ENCODE results near the gene GLCCI1.

GLCCI1 gene

DNA sequence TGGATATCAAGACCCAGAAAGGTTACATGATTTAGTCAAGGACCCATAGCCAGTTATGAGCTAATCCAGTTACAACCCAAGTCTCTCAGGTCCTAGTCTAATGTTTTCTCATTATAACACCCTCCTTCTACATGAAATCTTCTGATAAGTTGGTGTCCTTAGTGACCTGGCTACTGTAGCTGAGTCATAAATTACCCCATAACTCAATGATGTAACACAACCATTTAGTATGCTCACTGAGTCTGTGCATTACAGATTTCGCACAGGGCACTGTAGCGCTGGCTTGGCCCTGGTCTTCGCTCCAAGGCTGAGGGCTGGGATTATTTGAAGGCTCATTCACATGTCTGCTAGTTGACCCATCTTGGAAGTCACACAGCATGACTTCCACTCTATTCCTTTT, 36.0 kb upstream of the GLCCI1 start:
- Histone ChIP-seq H3K9ac (no peak overlapping the region), H3K4me3 (no peak overlapping the region), H3K4me1 (no peaks in the 10 kb centered on the region), H4K20me1 (no peaks in the 10 kb centered on the region), H3K27ac (no peak overlapping the region), H3K36me3 (no peaks in the 10 kb centered on the region), H3K4me2 (no peak overlapping the region), H3K27me3 (no peaks in the 10 kb centered on the region), H3K9me3 (replicated peaks in 1 of 11) (no peaks in the 10 kb centered on the region)
- TF ChIP-seq Cebpa-rat (IDR thresholded peaks at IDR 0.05): no peak

DNA sequence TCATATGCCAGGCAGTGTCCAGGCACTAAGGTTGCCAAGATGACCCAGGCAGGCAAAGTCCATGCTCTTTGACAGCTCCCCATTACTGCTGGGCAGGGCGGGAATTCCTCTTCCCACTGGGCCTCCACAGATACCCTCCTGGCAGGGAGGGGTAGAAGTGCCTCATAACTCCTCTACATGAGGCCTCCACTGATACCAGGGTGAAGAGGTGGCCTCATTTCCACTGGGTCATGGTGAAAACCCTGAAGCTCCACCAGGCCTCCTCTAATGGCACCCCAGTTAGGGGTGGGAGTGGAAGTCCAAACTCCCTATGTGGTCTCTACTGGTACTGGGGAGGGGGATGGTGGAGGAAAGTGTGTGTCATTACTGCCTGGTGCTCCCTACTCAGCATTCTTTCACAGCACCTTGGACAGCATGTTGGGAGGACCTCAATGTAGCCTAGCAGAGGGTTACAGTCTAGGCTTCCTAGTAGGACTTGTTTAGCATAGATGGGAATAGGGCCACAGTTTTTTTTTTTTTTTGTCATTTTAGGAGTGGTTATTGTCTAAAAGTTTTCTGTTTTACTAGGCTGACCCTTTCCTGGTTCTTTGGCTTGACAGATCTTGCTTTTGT, 34.6 kb upstream of the GLCCI1 start:
- Histone ChIP-seq H3K4me2 (no peak overlapping the region), H4K20me1 (no peaks in the 10 kb centered on the region), H3K27ac (no peak overlapping the region), H3K9me3 (replicated peaks in 1 of 11) (no peaks in the 10 kb centered on the region), H3K36me3 (no peaks in the 10 kb centered on the region), H3K27me3 (no peaks in the 10 kb centered on the region), H3K4me3 (no peak overlapping the region), H3K9ac (no peak overlapping the region), H3K4me1 (no peaks in the 10 kb centered on the region)
- TF ChIP-seq Cebpa-rat (IDR thresholded peaks at IDR 0.05): no peak

DNA sequence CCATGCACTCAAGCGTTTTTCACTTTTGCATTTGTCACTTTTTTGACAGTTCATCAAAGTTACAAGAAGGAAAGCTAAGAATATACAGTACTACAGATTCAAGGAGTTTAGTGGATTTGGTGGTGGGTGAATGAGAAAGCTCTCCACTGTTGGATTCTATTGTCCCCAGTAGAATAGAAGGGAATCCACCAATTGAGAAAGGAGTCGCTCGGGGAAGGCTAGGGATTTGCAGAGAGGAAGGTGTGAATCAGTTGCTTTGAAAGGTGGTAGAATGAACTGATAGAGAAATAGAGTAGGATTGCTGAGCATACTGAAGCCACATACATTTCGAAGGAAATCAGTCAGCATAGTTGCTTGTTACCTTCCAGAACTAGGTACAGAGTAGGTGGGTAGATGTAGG, 33.7 kb upstream of the GLCCI1 start:
- Histone ChIP-seq H3K9ac (no peak overlapping the region), H3K36me3 (no peaks in the 10 kb centered on the region), H3K9me3 (replicated peaks in 1 of 11) (no peaks in the 10 kb centered on the region), H3K4me2 (no peak overlapping the region), H4K20me1 (no peaks in the 10 kb centered on the region), H3K4me3 (no peak overlapping the region), H3K27me3 (no peaks in the 10 kb centered on the region), H3K4me1 (no peaks in the 10 kb centered on the region), H3K27ac (no peak overlapping the region)
- TF ChIP-seq Cebpa-rat (IDR thresholded peaks at IDR 0.05): no peak

DNA sequence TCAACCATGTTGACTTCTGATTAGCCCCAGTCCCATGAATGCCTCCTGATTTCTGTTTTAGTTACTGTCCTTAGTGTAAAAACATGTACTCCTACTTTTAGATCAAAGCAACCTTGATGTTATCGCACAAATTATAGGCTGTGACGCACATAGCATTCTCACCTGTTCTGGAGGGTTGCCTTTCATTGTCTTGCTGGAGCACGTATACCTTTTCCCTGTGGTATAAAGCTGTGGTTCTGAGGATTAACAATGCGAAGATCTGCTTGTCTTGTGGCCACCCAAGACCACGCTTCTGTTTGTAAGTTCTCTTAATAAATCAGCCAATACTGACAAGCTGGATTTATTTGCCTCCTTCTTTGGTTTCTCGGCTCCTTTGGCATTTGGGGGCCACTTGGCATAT, 30.1 kb upstream of the GLCCI1 start:
- H3K27ac ChIP-seq: no peak overlapping the region
- no peaks in the 10 kb centered on the region for H3K27me3 ChIP-seq
- peaks cover 0 to 5% (median 0%) of the 10 kb centered on the region in 10 experiments; a peak in 6 of 20 replicates for H3K4me1 ChIP-seq
- TF ChIP-seq Cebpa-rat (IDR thresholded peaks at IDR 0.05): no peak
- H3K36me3 ChIP-seq: no peaks in the 10 kb centered on the region
- H3K9me3 ChIP-seq (replicated peaks in 1 of 11): no peaks in the 10 kb centered on the region
- H4K20me1 ChIP-seq: no peaks in the 10 kb centered on the region
- H3K4me2 ChIP-seq: no peak overlapping the region
- H3K9ac ChIP-seq: no peak overlapping the region
- no peak overlapping the region for H3K4me3 ChIP-seq

DNA sequence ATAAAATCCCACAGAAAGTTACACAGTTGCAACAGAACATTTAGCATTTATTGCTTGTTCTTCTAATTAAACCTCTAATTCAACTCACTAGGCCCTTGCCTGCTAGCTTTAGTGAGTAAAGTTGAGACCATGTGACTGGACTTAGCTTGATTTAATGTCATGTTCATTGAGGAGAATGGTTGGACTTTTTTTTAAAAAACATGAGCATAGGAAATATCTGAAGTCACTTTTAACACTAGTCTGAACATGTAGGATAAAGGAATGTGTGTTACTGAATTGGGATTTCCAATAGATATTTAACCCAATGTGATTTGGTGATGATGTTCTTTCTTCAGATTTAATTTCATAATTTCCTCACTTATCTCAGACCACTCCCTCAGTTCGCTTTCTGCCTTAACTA, 24.6 kb upstream of the GLCCI1 start:
- Histone ChIP-seq H3K4me3 (no peak overlapping the region), H3K36me3 (no peaks in the 10 kb centered on the region), H3K27me3 (no peaks in the 10 kb centered on the region), H3K9me3 (replicated peaks in 1 of 11) (no peaks in the 10 kb centered on the region), H3K4me1 (peaks cover 4 to 40% (median 25%) of the 10 kb centered on the region in 10 experiments; a peak in 17 of 20 replicates), H4K20me1 (no peaks in the 10 kb centered on the region), H3K9ac (peak overlapping the region in 5 of 11 experiments; percentile 7 to 50 (median 31); a peak in 5 of 22 replicates), H3K4me2 (peak overlapping the region in 9 of 11 experiments; percentile 22 to 80 (median 72); a peak in 17 of 22 replicates), H3K27ac (peak overlapping the region in 5 of 11 experiments; percentile 39 to 61 (median 55); a peak in 8 of 22 replicates)
- no peak for TF ChIP-seq Cebpa-rat (IDR thresholded peaks at IDR 0.05)

DNA sequence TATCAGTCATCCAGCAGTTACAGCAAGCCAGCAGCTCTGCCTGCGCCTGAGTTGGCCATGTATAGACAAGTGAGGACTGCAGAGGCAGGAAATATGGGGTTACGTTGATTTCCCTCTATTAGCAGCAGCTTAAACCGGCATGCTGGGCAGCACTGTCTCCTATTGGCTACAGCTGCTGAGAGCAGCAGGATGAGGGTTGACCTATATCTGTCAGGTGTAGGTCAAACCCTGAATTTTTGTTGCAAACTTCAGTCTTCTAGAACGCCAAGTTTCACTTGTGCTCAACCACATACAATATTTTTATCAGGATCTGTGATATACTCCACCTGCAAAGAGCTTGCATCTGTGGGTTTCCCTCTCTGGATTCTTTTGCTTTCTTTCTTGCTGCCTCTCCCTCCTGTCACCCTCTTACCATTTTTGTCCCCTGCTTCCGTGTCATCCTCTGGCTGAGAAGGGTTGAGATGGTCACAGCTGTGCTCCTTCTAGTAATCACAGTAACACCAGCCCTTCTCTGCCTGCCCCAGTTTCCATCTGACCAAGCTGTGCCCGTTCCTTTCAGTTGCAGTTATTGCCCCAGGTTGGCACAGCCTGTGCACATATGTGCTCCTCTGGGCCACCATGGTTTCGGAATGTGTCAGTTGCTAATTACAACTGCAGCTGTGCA, 23.8 kb upstream of the GLCCI1 start:
- Histone ChIP-seq H3K4me2 (peak overlapping the region; percentile 12 to 80 (median 57); a peak in 21 of 22 replicates), H3K4me1 (peaks cover 4 to 40% (median 25%) of the 10 kb centered on the region in 10 experiments; a peak in 17 of 20 replicates), H3K4me3 (peak overlapping the region in 2 of 10 experiments; percentile 0 to 30; a peak in 2 of 20 replicates), H4K20me1 (no peaks in the 10 kb centered on the region), H3K27ac (peak overlapping the region in 6 of 11 experiments; percentile 10 to 61 (median 52); a peak in 11 of 22 replicates), H3K9ac (peak overlapping the region in 5 of 11 experiments; percentile 7 to 50 (median 31); a peak in 6 of 22 replicates), H3K36me3 (no peaks in the 10 kb centered on the region), H3K27me3 (no peaks in the 10 kb centered on the region), H3K9me3 (replicated peaks in 1 of 11) (no peaks in the 10 kb centered on the region)
- TF ChIP-seq Cebpa-rat (IDR thresholded peaks at IDR 0.05): peak in 3 of 11 experiments; percentile 26 to 77 (median 63); a peak in 5 of 22 replicates

DNA sequence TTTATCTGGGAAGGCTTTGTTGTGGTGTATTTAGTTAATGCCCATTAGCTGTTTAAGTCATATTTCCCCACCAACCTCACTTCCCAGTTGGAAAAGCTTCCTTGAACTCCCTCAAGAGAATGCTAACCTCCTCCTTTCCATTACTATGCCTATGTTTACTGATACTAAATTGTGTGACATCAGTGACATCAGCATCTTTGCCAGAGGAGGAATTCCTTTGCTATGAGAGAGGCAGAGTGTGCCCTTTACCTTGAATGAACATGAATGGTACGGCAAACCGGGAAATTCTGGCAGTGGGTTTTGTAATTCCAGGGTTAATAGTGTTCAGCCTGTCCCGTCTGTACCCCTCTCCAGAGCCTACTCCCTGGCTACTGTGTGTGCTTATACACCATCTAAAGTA, 22.1 kb upstream of the GLCCI1 start:
- peaks cover 0 to 11% (median 8%) of the 10 kb centered on the region in 11 experiments; a peak in 12 of 22 replicates for H3K9me3 ChIP-seq (replicated peaks in 1 of 11)
- H3K4me1 ChIP-seq: peaks cover 4 to 40% (median 25%) of the 10 kb centered on the region in 10 experiments; a peak in 17 of 20 replicates
- peak overlapping the region in 3 of 11 experiments; percentile 50 to 61 (median 60); a peak in 4 of 22 replicates for H3K27ac ChIP-seq
- peak overlapping the region in 2 of 11 experiments; percentile 78 to 80; a peak in 3 of 22 replicates for H3K4me2 ChIP-seq
- no peak overlapping the region for H3K9ac ChIP-seq
- H3K27me3 ChIP-seq: no peaks in the 10 kb centered on the region
- H3K36me3 ChIP-seq: no peaks in the 10 kb centered on the region
- TF ChIP-seq Cebpa-rat (IDR thresholded peaks at IDR 0.05): no peak
- no peaks in the 10 kb centered on the region for H4K20me1 ChIP-seq
- H3K4me3 ChIP-seq: no peak overlapping the region

DNA sequence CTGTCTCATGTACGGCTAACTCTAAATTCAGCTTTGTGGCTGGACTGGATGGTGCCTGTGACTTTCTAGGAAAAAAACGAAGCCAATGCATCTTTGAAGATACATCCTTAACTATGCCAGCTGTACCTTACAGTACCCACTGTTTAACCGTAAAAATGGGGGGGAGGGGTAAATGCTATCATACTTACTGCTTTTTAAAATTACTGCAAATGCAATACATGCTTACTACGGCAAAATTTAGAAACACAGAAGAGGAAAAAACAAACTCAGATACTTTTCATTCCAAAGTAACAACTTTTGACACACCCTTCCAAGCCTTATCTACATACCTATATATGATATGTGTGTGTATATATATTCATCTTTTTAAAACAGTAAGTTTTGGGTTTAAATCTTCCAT, 20.4 kb upstream of the GLCCI1 start:
- Histone ChIP-seq H3K36me3 (no peaks in the 10 kb centered on the region), H3K9ac (no peak overlapping the region), H3K4me2 (no peak overlapping the region), H3K4me1 (peaks cover 4 to 35% (median 25%) of the 10 kb centered on the region in 10 experiments; a peak in 17 of 20 replicates), H3K27ac (no peak overlapping the region), H3K27me3 (no peaks in the 10 kb centered on the region), H3K4me3 (no peak overlapping the region), H3K9me3 (replicated peaks in 1 of 11) (peaks cover 0 to 11% (median 9%) of the 10 kb centered on the region in 11 experiments; a peak in 12 of 22 replicates), H4K20me1 (no peaks in the 10 kb centered on the region)
- TF ChIP-seq Cebpa-rat (IDR thresholded peaks at IDR 0.05): no peak

DNA sequence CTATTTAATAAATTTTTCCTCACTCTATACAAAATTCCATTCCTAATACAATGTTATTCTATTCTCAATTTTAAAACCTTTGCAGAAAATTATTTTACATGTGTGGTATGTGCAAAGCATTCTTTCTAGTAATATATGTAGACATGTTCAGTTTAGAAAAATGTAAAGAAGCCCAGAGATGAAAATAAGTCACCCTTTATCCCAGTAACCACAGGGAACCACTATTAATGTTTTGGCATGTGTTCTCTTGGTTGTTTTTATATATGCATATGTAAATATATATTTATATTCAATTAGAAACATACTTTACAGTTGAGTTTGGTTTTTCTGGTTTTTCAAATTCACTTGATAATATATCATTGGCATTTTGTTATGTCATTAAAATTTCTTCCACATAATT, 14.8 kb upstream of the GLCCI1 start:
- Histone ChIP-seq H3K4me3 (no peak overlapping the region), H3K9me3 (replicated peaks in 1 of 11) (peaks cover 0 to 11% (median 9%) of the 10 kb centered on the region in 11 experiments; a peak in 12 of 22 replicates), H3K36me3 (no peaks in the 10 kb centered on the region), H3K9ac (no peak overlapping the region), H3K4me1 (no peaks in the 10 kb centered on the region), H3K27ac (no peak overlapping the region), H4K20me1 (no peaks in the 10 kb centered on the region), H3K27me3 (no peaks in the 10 kb centered on the region), H3K4me2 (no peak overlapping the region)
- no peak for TF ChIP-seq Cebpa-rat (IDR thresholded peaks at IDR 0.05)

Data from BLaER1 treated with 17β-estradiol and CSF1 and Interleukin-3, amounts not matched to agents 10 nM and 100 nM (cell line).